ENCODE data around the gene HAT1. TPM values are rescaled to one million over a fixed set of nuclear protein-coding genes. Genes with fewer than 3 reads are reported as not detected.
"Not testable (repeated sequence)": the region's sequence is repeated elsewhere in the genome, so short reads cannot be mapped to it uniquely, and the experiment has no call there.

HAT1 gene
- total RNA-seq, 1 donor: 25.3 TPM

DNA sequence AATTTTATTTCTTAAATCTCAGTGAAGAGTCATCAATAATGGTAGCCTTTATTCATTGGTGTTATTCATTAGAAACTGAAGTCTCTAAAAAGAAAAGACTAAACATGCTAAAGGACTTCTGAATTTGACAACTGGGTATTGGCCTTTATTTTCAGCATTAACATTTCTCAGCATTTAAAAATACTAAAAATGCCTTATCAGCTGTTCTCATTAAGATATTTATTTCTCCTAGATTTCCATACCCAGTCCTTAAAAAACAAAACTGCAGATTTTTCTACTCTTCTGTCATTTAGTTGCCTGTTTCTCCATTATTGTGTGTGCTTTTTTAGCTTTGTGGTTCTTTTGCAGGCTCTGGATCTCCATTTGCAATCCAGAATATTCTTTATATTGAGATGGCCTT, 46.2 kb downstream of the HAT1 start:
- no peak for DNase-seq (ENCODE audit: low read depth in 2 of 3, low spot score in 2 of 3)

DNA sequence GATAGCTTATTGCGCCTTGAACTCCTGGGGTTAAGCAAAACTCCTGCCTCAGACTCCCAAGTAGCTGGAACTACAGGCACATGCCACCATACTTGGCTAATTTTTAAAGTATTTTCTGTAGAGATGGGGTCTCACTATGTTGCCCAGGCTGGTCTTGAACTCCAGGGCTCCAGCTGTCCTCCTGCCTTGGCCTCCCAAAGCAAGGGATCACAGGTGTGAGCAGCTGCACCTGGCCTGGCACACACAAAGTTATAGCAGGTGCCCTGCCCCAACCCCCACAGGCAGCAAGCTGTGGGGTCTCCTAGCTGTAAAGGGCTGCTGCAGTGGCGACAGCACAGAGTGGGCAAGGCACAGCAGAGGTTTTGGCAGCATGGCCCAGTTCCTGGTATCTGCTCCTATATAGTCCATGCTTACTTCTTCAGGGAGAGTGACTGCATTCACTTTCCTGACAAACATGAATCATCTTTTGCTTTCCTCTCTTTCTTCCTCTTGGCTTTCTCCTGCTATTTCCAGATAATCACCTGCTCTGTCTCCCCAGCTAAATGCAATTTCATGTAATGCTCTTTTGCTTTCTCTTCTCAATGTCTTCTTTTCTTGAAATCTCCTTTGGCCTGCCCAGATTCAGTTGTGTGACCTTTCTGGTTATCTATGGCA, 50.2 kb downstream of the HAT1 start:
- no peak for DNase-seq (ENCODE audit: low read depth in 2 of 3, low spot score in 2 of 3)

DNA sequence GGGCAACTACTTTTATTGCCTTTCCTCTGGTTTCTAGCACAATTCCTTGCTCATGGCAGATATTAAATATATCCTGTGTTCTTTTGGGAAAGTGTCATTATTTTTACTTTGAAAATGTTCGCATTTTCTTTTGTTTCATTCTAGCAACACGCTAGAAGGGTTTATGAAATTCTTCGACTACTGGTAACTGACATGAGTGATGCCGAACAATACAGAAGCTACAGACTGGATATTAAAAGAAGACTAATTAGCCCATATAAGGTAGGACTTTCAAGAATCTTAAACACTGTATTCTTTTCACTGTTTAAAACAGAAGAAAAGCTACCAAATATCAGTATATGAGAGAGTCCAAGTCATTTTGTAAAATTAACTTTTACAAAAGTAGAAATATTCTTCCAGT, 56.8 kb downstream of the HAT1 start:
- no peak for DNase-seq (ENCODE audit: low read depth in 2 of 3, low spot score in 2 of 3)

DNA sequence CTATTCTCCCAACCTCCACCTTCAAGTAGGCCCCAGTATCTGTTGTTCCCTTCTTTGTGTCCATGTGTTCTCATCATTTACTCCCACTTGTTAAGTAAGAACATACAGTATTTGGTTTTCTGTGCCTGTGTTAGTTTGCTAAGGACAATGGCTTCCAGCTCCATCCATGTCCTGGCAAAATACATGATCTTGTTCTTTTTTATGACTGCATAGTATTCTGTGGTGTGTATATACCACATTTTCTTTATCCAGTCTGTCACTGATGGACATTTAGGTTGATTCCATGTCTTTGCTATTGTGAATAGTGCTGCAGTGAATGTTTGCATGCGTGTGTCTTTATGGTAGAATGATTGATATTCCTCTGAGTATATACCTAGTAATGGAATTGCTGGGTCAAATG, 61.7 kb downstream of the HAT1 start:
- not testable (repeated sequence) for DNase-seq (ENCODE audit: low read depth in 2 of 3, low spot score in 2 of 3)

DNA sequence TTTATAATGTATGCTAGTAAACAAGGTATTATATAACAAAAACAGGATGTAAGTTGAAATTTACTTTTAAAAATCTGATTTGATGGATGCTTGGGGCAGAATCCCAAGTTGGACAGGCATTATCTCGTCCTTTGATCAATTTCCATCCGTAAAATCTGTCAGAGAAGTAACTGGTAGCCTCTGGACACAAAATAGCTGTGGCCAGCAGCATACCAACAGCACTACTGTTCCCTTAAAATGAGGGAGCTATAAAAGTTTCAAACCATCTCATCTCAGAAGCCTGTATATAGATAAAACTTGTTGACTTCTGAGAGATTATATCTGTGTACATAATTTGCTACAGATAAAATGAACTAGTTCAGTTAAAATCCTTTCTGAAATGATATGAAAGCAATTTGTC, 62.8 kb downstream of the HAT1 start:
- DNase-seq (ENCODE audit: low read depth in 2 of 3, low spot score in 2 of 3): no peak

DNA sequence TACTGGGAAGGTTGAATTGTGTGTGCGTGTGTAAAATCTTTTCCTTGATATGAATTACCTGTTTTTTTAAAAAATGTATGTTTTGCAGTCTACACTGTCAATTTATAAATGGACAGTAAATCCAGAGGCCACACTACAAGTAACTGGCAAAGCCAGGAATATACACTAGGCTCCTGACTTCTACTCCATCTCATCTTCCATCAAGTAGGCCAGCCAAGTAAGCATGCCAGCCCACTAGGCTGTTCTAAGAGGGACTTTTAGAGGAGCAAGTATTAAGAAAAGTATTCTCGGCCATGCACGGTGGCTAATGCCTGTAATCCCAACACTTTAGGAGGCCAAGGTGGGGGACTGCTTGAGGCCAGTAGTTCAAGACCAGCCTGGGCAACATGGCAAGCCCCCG, 64.5 kb downstream of the HAT1 start:
- no peak for DNase-seq (ENCODE audit: low read depth in 2 of 3, low spot score in 2 of 3)

DNA sequence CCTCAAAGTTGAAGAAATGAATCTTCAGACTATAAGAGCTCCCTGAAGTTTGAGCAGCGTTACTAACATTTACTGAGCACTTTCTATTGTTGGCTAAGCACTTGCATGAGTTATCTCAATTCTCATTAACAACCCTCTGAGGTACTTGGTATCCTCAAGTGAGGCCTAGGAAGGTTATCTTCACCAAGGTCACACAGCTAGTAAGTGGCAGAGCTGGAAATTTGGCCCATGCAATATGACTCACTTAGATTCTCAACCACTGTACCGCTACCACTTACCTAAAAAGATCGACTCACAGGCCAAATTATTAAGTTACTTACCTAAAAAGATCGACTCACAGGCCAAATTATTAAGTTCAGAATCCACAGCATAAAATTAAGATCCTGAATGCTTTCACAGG, 68.8 kb downstream of the HAT1 start:
- no peak for DNase-seq (ENCODE audit: low read depth in 2 of 3, low spot score in 2 of 3)

DNA sequence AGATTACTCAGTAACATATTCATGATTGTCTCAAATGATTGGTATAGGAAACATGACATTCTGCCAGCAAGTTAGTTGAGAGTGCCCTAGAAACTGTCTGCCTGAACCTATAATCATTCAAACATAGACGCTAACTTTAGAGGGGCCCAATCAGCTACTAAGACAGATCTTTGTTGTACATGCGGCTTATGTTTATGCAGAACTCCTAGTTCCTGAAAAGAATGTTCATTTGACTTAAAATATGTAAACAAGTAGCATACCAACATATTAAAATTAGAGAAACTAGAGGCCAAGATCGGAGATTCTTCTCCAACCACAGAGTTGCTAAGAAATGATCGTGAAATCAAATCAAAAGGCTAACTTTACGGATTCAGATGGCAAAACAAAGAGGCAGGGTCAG, 73.3 kb downstream of the HAT1 start:
- no peak for DNase-seq (ENCODE audit: low read depth in 2 of 3, low spot score in 2 of 3)

DNA sequence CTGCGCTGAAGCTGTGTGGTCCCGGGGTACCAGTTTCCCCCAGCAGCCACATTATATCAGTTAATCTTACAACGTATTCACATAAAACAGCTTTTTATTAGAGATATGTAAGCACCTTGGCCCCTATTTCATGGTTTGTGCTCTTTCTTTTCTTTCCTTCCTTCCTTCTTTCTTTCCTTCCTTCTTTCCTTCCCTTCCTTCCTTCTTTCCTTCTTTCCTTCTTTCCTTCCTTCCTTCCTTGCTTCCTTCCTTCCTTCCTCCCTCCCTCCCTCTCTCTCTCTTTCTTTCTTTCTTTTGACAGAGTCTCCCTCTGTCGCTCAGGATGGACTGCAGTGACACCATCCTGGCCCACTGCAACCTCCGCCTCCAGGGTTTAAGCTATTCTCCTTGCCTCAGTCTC, 73.8 kb downstream of the HAT1 start:
- DNase-seq (ENCODE audit: low read depth in 2 of 3, low spot score in 2 of 3): no peak

DNA sequence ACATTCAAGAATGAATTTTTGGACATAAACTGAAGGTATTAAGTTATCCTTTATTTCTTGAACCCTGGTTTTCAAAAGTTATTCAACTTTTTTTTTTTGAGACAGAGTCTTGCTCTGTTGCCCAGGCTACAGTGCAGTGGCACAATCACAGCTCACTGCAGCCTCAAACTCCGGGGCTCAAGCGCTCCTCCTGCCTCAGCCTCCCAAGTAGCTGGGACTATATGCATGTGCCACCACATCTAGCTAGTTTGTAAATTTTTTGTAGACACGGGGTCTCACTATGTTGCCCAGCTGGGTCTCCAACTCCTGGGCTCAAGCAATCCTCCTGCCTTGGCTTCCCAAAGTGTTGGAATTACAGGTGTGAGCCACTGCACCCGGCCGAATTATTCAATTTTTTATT, 74.8 kb downstream of the HAT1 start:
- DNase-seq (ENCODE audit: low read depth in 2 of 3, low spot score in 2 of 3): not testable (repeated sequence)

DNA sequence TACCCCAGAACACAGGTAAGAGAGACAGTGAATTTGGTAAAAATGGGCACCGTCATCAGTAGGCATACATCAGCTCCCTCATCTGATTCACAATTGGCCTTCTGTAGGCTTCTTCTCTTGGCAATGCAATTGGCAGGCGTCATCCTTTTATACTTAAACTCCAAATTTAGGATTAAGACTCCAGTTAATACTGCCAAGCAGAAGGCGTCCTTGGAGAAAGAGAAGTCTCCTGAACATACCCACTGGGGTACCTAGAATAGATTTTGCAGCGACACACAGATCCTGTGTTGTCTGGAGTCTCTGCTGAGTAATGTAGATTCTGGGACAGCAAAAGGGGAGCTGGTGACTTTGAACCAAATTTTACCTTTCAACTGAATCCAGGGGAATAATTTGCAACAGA, 76.9 kb downstream of the HAT1 start:
- DNase-seq (ENCODE audit: low read depth in 2 of 3, low spot score in 2 of 3): peak in 1 of 3 donors; percentile 1

DNA sequence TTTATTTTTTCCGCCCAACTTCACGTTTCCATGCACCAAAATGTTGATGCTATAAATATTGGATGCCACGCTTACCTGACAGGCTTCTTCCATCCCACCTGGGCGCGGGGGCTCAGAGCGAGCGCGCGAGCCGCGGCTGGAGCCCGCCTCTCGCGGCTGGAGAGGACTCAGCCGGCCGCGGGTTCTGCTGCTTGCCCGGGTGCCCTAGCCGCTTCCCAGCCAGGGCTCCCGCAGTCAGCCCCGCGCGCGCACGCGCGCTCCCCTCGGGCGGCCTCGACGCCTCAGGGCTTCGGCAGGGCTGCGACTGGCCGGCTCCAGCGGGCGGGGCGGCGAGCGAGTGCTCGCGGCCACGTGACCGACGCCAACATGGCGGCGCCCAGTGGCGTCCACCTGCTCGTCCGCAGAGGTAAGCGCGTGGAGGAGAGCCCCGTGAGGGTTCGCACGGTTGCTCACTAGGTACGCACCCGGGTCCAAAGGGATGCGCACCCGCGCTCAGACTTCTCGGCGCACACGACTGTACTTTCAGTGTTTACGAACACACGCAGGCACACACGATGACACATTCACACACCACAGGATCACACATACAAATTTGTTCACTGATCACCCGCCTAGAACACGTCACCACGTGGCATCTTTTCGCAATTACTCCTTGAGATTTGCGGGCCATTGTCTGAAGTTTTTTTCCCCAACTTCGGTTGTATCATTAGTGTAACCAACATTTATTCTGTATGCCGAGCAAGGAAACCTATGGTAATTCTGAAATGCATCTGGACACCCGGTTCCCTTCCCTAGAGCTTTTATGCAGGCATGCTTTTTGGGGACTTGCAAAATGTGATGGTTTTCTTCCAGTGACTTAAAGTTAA, 77.6 kb downstream of the HAT1 start, which contains the start of gene METAP1D:
Gene METAP1D (plus strand): TSS at position 350 of the 866 bp plus-strand sequence. CDS start 17 bp downstream, at position 367.
- DNase-seq (ENCODE audit: low read depth in 2 of 3, low spot score in 2 of 3): peak; percentile 64 to 89 (median 88)

DNA sequence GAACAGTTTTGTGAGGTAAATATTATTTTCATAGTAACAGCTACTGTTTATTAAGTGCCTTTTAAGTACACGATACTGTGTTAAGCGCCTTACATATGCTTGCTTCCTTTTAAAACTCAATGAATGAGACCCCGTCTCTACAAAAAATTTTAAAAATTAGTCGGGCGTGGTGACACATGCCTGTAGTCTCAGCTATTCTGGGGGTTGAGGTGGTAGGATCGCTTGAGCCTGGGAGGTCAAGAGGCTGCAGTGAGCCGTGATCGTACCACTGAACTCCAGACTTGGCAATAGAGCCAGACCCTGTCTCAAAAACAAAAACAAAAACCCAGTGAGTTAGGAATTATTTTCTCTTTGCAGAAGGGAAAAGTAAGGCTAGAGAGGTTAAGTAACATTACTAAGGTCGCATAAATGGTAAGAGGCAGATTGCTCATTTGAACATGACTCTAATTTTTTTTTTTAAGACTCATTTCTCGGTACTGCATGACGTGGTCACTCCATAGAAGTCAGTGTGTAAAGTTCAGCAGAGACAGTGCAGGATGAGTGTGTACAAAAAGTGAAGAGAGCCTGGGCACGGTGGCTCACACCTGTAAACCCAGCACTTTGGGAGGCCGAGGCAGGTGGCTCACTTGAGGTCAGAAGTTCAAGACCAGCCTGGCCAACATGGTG, 78.6 kb downstream of the HAT1 start:
- no peak for DNase-seq (ENCODE audit: low read depth in 2 of 3, low spot score in 2 of 3)

DNA sequence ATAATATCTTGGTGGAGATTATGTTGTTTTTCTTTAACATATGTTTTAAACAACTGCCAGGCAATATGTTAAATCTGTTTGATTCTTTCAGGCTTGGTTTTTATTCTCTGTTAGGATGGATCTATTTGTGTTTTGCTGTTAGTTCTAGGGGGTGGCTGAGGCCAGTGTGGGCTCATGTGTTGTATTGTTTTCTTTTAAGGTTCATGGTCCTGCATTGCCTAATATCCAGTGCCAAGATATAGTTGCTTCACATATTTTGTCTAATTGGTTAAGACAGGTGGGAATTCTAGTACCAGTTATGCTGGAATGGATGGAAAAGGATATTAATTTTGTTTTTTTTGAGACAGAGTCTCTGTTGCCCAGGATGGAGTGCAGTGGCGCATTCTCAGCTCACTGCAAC, 85.1 kb downstream of the HAT1 start:
- DNase-seq (ENCODE audit: low read depth in 2 of 3, low spot score in 2 of 3): no peak

DNA sequence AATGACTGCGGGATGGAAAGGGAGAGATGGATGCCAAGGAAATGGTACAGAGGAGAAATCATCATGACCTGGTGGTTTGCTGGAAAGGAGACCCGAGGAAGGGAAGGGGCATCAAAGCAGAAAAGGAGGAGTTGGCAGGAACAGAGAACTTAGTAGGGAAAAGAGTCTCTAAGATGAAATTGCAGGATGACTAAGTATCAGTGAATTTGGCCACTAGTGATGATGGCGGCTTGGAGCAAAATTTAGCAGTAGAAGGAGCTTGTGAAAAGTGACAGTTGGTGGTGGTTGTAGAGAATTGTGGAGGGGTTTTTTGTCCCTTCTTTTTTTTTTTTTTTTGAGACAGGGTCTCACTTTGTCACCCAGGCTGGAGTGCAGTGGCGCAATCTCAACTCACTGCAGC, 87.6 kb downstream of the HAT1 start:
- no peak for DNase-seq (ENCODE audit: low read depth in 2 of 3, low spot score in 2 of 3)

DNA sequence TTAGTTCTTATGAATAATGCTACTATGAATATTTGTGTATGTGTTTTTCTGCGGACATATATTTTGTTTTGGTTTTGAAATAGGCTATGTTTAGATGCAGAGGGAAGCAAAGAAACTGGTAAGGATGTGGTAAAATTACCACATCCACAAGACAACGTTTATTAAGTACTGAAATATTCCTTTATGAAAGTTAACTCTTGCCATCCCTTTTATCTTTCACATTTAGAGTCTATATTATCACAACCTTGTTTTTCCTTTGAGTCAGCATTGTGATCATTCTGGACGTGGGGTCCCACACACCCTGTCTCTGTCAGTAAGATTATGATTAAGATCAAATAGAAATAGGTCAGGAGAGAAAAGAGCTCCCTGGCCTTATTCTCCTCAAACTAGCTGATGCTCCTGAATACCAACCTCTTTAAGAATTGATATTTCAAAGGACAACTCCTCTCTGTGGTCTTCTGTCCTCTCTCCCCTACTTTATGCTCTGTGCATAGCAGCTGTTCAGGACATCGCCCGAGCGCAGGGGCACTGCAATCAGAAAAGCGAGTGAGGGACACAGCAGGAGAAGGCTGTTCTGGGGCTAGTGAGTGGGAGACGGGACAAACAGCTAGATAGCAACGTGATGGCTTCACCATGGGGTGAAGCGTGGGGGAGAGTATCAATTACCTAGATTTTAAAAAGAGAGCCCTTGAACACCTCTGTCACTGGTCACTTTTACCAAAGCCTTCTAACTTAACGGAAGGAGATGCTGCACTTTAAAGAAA, 89.7 kb downstream of the HAT1 start:
- peak in 1 of 3 donors; percentile 43 for DNase-seq (ENCODE audit: low read depth in 2 of 3, low spot score in 2 of 3)

DNA sequence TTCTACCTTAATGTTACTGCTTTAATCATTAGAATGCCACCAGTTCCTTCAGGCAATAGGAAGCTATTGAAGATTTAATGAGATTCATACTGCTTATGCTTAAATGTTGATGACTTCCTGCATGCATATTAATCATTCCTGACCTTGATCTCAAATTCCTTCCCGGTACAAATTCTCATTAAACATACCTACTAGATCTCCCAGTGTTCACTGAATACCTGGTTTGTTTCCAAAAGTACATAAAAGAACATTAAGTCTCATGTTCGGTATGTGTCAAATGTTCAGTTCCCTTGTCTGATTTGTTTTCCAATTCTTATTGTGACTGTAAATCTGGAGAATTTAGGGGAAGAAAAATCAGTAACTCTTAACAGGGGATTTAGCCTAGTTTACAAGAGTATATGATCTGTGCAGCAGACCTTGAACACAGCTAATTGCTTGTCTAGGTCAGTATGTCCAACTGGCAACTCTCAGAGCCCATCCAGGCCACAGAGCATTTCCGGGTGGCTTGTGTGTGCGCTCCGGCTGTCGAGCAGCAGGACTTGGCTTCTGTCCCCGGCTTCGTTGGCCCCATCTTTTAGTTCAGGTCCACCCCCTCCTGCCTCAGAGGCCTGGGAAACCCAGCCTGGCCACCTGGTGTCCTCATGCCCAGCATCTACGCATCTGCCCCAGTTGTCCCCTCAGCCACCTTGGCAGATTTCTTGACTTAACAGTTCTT, 90.6 kb downstream of the HAT1 start:
- no peak for DNase-seq (ENCODE audit: low read depth in 2 of 3, low spot score in 2 of 3)

DNA sequence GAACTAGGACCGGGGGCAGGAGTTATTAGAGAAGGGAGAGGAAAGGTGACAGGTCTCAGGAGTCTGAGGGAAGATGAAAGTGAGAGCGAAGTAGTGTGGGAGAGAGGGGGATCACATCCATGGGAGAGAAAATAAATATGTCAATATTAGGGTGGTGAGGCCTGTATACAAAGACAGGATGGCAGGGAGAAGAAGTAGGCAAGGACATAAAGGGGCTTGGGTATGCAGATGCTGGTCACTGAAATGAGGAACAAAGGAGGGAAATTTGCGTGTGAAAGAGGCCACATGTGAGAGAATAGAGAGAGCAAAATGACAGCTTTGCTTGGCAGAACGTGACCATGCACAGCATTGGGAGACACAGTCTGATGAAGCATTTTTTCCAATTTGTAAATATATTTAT, 91.1 kb downstream of the HAT1 start:
- DNase-seq (ENCODE audit: low read depth in 2 of 3, low spot score in 2 of 3): peak in 1 of 3 donors; percentile 62

DNA sequence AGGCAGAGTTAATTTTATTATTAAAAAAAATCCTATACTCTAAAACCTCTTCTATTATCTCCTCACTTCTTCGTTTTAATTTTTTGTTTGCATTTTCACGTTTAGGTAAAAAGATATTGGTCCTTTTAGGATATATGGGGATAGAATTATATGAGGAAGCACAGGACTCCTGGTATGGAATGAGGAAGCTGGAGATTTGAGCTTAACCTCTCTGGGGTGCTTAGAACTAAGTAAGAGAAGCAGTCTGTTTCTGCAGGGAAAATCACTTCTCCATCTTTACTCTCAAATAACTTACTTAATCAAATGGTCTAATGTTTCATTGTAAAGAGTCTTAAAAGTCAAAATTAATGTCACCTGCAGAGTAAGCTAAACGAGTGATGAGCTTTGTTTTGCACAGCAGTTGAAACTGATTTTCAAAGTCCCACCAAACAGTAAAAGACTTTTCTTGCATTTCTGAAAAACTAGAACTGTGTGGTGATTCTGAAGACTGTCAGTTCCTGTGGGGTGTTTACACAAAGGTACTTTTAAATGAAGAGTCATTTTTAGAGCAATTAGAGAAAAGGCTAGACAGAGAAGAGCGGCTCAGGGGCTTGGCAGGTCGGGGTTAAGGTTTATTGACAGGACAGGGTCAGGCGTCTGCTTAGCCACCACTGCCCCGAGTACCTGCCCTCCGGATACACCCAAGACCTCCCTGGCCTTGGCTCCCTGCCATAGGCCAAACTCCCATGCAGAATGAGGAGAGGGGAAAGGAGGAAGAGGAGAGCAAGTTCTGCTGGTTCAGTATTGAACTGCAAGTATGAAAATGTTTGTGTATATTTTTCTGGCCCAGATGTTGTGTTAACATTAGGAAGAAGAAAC, 99.0 kb downstream of the HAT1 start:
- no peak for DNase-seq (ENCODE audit: low read depth in 2 of 3, low spot score in 2 of 3)

Measured in hematopoietic multipotent progenitor cell (in vitro differentiated cells).